Jurkat, Clone E6-1 (cell line): ENCODE data around the gene WDPCP.
A peak's percentile ranks its signal among the peaks of the same experiment; 100 is the strongest.
"Not testable (repeated sequence)": the region's sequence is repeated elsewhere in the genome, so short reads cannot be mapped to it uniquely, and the experiment has no call there.

Experiments
- DNase-seq: peaks from one replicate; pipeline ENCODE4 v3.0.0-alpha.2; 2011; ENCODE audit warnings: low read depth, low spot score
- H3K4me3 ChIP-seq: 2 replicates; pipeline ENCODE4 v1.5.1; 2011; ENCODE audit warnings: mild to moderate bottlenecking, low read length, control low read depth, moderate library complexity

The WDPCP gene

DNA sequence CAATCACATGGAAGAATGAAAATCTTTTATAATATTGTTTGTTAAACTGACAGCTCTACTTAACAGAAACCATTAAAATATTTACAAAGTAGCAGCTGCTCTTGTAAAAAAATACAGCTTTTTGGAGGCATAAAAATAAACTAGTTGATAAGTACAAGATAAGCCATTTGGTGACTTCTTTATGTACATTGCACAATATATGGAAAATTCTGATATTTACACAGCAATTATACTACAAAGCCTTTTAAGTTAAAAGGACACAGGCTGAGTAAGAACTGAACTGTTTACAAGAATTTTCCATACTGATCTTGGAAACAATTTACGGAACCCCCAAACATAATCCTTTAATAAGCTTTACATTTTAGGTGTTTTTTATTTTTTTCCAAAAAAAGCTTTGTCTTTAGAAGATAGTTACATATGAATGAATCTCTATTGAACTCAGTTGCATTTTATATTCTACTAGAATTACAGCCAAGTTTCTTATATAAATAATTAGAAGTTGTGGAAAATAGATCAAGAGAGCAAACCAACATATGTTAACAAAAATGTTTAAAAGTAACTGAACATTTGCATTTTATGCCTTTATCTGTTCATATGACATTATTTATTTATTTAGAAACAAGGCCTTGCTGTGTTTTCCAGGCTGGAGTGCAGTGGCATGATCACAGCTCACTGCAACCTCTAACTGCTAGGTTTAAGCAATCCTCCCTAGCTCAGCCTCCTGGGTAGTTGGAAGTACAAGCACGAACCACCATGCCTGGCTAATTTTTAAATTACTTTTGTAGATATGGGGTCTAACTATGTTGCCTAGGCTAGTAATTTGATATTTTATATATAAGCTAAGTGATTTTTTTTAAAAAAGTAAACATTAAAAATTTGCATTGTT is 395.1 kb downstream of the WDPCP start:
- no peak for DNase-seq
- no peak overlapping the region for H3K4me3 ChIP-seq

DNA sequence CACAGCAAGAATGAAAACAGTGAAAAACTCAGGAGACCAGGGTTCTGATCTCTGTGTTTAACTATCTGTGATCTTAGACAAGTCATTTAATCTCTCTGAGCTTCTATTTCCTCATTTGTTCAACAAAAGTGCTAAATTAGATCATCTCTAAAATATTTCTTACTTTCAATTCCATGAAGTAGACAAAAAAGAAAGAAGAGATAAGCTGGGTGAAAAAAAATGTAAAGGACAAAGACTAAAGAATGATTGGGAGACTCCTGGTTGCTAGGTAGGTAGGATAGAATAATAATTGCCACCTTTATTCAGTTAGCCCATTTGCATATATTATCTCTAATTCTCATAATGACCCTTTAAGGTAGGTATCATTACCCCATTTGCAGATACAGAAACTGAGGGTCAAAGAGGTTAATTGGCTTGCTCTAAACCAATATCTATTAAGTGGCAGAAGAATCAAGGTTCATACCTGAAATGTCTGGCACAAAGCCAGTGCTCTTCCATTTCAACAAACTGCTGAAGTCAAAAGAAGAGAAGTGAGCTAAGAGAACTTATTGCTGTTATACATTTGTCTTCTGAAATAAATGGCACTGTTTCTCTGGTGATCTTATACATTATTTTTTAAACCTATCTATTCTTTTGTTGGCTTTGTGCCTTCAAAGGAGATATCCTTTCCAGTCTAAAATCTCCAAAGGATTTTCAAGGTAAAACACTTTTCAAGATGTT is 395.9 kb downstream of the WDPCP start:
- H3K4me3 ChIP-seq: no peak overlapping the region
- DNase-seq: no peak

DNA sequence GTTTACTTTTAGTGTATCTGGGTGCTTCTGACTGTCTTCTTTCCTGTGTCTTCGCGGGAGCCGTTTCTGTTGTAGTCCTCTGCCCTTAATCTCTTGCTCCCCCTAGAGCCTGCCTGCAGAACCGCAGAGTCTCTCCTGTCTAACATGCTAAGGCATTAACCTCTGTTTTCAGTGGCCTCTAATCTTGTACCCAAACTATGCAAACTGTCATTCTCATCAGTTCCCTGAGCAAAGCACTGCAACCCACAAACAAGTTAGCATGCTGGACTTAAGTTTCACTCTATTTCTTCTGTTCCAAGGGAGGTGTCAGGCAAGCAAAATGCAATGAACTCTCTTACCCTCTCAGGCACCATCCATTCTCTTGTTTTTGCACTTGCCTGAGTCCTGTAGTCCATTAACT is 399.3 kb downstream of the WDPCP start:
- peak; percentile 42 for DNase-seq
- no peak overlapping the region for H3K4me3 ChIP-seq

DNA sequence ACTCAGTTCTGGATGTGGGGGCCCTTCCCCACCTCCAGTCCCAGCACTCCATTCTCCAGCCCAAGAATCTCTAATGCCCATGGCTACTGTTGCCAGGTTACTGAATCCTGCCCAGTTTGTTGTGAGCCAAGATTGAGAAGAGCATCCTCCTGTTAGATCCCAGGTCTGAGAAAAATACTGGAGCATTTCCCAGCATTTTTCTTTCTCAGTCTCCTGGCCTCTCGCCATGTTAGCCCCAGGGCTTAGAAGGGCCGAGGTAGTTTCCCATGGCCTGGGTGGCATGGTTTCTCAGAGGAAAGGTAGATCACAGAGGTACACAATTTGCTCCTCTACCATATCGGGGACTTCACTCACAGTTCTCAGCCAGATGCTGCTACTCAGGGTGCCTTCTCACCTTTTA is 401.9 kb downstream of the WDPCP start:
- no peak for DNase-seq

DNA sequence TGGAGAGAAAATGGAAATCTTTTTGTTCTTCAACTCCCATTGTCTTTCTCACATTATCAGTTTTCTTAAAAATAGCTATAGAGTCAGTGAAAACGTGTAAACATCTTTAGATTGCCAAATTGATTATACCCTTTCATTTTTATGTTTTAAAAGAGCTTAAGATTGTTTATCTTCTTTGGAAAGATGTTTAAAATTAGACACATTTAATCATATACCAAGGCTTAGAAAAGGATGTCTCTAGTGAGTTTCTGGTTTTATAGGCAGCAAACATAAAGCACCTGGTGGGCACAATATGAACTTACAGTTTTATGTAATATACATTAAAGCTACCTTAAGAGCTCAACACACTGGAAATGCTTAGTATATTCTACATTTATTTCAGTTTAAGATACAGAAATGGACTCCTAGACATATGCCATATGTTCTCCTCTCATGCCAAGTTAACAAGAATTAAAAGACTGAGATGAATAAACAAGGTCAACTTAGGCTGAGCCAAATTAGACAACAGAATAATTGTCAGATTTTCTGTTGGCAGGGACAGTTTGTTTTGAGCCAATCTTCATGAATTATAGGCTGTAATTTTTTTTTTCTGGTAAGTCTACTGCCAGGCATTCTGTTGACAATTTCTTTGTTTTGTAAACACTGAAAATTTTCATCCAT is 425.0 kb downstream of the WDPCP start:
- no peak overlapping the region for H3K4me3 ChIP-seq
- peak; percentile 4 for DNase-seq

More for the DNA sequence above, 401.9 kb downstream of the WDPCP start:
- no peak overlapping the region for H3K4me3 ChIP-seq

DNA sequence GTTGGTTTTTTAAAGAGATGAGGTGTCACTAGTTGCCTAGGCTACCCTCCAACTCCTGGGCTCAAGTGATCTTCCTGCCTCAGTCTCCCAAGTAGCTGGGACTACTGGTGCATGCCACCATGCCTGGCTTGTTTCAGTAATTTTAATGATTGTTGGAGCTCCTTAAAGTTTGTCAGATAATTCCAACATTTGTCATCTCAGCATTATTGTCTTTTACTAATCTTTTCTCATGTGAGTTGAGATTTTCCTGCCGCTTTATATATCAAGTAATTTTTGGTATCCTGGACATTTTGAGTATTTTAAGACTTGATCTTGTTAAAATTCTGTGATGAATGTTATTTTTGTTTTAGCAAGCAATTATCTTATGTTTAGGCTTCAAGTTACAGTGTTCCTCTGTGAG is 429.0 kb downstream of the WDPCP start:
- DNase-seq: no peak
- no peak overlapping the region for H3K4me3 ChIP-seq

DNA sequence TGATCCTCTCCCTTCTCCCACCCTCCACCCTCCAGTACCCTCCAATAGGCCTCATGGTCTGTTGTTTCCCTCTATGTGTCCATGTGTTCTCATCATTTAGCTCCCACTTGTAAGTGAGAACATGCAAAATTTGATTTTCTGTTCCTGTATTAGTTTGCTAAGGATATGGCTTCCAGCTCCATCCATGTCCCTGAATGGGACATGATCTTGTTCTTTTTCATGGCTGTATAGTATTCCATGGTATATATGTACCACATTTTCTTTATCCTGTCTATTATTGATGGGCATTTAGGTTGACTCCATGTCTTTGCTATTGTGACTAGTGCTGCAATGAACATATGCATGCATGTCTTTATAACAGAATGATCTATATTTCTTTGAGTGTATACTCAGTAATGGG is 451.6 kb downstream of the WDPCP start:
- H3K4me3 ChIP-seq, DNase-seq: not testable (repeated sequence)

DNA sequence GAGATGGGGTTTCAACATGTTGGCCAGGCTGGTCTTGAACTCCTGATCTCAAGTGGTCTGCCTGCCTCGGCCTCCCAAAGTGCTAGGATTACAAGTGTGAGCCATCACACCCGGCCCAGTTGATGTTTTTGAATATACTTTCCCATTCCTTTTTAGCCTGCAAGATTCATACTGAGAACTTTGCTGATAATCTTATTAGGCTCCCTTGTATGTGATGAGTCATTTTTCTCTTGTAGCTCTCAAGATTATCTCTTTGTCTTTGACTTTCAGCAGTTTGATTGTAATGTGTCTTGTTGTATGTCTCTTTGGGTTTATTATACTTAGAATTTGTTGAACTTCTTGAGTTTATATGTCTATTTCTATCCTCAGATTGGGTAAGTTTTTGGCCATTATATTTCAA is 456.3 kb downstream of the WDPCP start:
- H3K4me3 ChIP-seq: no peak overlapping the region
- no peak for DNase-seq

DNA sequence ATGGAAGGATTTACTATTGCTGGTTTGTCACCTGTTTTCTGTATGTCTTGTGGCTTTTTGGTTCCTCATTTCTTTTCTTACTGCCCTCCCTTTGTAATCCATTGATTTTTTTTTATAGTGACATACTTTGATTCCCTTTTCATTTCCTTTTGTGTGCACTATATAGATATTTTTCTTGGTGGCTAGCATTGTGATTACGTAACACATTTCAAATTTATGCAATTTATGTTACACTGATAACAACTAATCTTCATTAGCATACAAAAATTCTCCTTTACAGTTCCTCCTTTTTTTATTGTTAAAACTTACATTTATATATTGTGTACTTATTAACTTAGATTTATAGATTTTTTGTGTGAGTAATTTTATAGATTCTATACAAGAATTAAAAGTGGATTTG is 457.1 kb downstream of the WDPCP start:
- no peak for DNase-seq
- no peak overlapping the region for H3K4me3 ChIP-seq

DNA sequence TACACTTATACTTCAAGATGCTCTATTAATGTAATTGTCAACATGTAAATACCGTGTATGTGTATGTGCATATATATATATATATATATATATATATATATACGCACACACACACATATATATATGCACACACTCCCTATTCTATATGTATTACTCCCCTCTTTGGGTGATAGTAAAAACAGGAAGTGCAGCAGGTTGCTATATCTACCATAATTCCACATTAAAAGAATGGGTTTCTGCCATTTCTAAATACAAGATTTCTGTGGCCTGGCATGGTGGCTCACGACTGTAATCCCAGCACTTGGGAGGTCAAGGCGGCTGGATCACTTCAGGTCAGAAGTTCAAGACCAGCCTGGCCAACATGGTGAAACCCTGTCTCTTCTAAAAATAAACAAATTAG is 460.7 kb downstream of the WDPCP start:
- no peak for DNase-seq

DNA sequence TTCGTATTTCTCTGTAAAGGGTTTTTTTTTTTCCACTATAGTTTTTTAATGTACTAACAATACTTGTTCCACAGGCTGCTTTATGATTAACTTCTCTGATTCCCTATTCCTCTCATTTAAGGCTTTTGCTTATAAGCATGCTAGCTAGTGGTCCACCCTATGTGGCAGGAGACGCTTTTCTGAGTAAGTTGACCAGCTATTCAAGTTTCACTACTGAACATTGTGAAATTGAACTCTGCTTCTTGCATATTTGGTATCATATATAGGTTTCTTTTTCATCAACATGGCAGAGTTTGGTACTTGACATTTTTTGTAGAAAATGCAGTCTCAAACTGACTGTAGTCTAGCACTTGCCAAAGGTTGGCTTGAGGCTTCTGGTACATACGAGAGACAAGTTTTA is 463.4 kb downstream of the WDPCP start:
- no peak overlapping the region for H3K4me3 ChIP-seq
- DNase-seq: no peak

More for the DNA sequence above, 460.7 kb downstream of the WDPCP start:
- H3K4me3 ChIP-seq: no peak overlapping the region

DNA sequence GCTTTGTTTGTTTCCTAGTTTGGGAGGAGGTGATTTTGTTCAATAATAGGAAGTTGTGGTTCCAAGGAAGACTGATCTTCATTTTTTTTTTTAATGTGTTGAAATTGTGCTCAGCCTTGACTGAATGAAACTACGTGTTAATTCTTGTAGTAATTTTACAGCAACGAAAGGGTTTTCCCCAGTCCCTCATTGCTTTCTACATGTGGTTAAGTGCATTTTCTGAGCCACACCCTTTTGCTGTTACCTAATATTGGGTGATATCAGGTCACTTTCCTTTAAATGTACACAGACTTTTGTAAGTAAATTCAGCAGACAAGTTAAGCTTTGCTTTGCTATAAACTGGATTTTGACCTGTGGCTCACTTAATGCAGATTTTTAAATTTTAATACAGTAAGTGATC is 464.1 kb downstream of the WDPCP start:
- DNase-seq: no peak
- no peak overlapping the region for H3K4me3 ChIP-seq

DNA sequence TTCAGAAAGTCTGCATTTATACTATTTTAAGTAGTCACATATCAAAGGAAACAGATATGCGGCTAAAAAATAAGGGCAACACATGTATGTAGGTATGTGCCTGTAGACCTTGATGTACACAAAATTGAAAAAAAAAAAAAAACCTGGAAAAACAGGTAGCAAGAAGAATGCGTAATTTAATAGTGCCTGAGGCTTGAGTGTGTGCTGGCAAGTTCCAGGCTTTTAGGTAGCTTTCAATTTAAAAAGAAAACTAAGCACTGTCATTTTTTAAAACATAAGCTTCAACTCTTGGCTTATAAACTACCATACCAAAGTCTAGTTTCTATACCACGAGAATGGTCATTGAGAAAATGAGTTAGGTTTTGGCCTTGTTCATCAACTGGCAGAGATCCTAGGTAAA is 465.4 kb downstream of the WDPCP start:
- no peak for DNase-seq
- H3K4me3 ChIP-seq: no peak overlapping the region

DNA sequence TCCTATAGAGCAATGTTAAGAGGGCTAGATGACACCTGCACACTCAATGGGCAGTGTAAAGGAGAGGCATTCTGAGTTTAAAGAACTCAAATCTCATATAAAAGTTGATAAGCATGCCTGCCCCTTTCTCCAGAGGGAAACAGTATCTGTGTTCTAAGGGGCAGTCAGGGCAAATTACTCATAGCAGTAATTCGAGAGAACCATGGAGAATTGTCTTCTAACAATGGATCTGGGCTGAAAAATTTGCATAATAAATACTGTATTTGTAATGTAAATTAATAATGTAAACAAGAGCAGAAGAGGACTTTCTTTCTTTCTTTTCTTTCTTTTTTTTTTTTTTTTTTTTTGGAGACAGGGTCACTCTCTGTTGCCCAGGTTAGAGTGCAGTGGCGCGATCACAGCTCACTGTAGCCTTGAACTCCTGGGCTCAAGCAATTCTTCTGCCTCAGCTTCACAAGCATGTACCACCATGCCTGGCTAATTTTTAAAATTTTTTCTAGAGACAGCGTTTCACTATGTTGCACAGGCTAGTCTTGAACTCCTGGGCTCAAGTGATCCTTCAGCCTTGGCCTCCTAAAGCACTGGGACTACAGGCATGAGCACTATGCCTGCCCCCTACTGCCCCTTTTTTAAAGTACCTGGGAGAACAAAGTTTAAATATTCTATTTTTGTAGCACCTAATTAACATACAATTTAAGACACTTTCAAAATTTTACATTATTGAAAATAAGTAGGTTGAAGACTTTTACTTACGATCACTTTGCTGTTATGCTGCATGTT is 467.0 kb downstream of the WDPCP start:
- no peak overlapping the region for H3K4me3 ChIP-seq
- DNase-seq: no peak

DNA sequence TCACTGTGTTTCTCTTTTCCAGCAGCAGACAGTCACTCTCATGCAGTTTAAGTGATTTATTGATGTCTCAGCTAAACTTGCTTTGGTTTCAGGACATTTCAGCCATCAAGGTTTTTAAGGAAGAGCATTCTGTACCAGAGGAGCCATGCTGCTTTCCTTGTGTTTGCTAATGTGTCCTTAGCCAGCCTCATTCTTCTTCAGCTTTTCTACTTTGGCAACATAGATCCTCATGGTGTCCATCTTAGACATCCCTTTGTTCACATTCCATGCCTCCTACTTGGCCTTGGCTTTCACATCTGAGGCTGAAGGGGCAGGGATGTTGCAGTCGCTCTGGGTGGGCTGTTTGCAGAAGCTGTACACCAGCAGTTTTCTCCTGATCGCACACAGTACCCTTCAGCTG is 469.5 kb downstream of the WDPCP start:
- no peak for DNase-seq
- no peak overlapping the region for H3K4me3 ChIP-seq

DNA sequence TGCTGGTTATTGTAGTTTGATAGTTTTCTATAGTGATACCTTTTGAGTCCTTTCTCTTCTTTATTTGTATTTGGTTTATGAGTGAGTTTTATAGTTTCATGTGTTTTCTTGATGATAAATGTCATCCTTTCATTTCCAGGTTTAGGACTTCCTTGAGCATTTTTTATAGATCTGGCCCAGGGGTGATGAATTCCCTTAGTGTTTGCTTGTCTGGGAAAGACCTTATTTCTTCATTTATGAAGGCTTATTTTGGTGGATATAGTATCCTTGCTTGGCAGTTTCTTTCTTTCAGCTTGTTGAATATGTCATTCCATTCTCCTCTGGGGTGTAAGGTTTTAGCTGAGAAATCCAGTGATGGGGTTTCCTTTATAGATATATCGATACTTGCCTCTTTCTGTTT is 483.8 kb downstream of the WDPCP start:
- DNase-seq: no peak
- H3K4me3 ChIP-seq: no peak overlapping the region

DNA sequence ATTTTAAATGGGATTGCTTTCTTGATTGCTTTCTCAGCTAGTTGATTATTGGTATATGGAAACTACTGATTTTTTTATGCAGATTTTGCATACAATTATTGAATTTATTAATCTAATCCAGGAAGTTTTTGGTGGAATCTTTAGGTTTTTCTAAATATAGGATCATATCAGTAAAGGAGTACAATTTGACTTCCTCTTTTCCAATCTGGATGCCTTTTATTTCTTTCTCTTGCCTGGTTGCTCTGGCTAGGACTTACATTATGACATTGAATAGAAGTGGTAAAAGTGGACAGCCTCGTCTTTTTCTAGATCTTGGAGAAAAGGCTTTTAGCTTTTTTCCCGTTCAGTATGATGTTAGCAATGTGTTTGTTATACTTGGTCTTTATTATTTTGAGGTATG is 486.3 kb downstream of the WDPCP start:
- H3K4me3 ChIP-seq: no peak overlapping the region
- no peak for DNase-seq

DNA sequence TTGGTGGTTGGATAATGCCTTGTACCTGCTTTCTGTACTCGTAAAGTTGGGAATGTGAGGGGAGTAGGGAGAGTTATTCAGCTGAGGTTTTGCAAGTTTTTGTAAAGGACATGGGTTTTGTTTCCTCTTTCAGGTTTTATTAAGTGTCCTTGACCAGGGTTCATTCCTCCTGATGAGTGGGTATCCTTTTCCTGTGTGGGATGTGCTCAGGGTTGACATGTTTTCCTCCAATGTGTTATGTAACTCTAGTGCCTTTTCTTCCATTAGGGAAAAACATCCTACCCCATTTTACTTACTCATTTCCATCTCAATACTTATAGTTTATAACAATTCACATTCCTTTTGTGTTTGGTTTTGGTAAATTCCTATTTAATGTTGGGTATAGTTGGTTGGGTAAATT is 489.2 kb downstream of the WDPCP start:
- no peak overlapping the region for H3K4me3 ChIP-seq
- no peak for DNase-seq

DNA sequence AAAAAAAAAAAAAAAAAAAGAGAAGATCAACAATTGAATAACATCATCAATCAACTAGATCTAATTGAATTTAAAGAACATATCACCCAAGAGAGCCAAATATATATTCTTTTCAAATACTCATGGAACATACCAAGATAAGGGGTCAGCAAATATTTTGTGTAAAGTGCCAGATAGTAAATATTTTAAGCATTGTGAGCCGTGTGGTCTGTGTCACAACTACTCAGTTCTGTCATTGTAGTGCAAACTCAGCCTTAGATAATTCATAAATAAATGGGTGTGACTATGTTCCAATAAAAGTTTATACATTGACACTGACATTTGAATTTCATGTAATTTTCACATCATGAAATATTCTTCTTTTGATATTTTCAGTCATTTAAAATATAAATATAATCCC is 491.8 kb downstream of the WDPCP start:
- H3K4me3 ChIP-seq: no peak overlapping the region
- no peak for DNase-seq
